ENCODE data around the gene SOWAHA.
"Not testable (repeated sequence)": the region's sequence is repeated elsewhere in the genome, so short reads cannot be mapped to it uniquely, and the experiment has no call there.

DNA sequence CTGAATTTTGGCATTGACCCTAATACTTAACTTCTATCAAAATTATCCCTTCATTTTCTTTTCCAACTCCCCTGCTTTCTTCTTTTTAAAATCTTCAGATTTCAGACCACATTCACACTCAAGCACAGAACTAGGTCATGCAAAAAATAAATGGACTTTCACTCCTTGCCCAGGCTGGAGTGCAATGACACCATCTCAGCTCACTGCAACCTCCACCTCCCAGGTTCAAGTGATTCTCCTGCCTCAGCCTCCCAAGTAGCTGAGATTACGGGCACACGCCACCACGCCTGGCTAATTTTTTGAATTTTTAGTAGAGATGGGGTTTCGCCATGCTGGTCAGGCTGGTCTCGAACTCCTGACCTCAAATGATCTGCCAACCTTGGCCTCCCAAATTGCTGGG, 41.9 kb downstream of the SOWAHA start:
- not testable (repeated sequence) for TF ChIP-seq CTCF, POLR2A (IDR thresholded peaks at IDR 0.05)
